Chondrocyte (in vitro differentiated cells): ENCODE results near the gene GSS. TPM values are rescaled to one million over a fixed set of nuclear protein-coding genes. Genes with fewer than 3 reads are reported as not detected.

Experiments used
- DNase-seq: peaks from one replicate; pipeline ENCODE4 v3.0.0; 2021; ENCODE audit warnings: mixed read lengths, low spot score
- H3K27ac Mint-ChIP-seq: one replicate; pipeline ENCODE4 v1.8.0; 2021; ENCODE audit warnings: mild to moderate bottlenecking, moderate library complexity, mixed read lengths; ENCODE audit not compliant: unreplicated experiment
- H3K27me3 Mint-ChIP-seq: 2 replicates; pipeline ENCODE4 v1.8.0; 2021; ENCODE audit warnings: low read depth, mixed read lengths
- H3K36me3 Mint-ChIP-seq: 2 replicates; pipeline ENCODE4 v1.8.0; 2021; ENCODE audit warnings: low read depth, mixed read lengths
- H3K4me1 Mint-ChIP-seq: 2 replicates; pipeline ENCODE4 v1.8.0; 2021; ENCODE audit warnings: low read depth, mild to moderate bottlenecking, mixed read lengths
- H3K4me3 Mint-ChIP-seq: one replicate; pipeline ENCODE4 v1.8.0; 2021; ENCODE audit warnings: mild to moderate bottlenecking, moderate library complexity, mixed read lengths; ENCODE audit not compliant: unreplicated experiment
- H3K9me3 Mint-ChIP-seq: 2 replicates; pipeline ENCODE4 v1.8.0; 2021; ENCODE audit warnings: low read depth, mixed read lengths
- CTCF ChIP-seq: fragments of 200-600 bp; sonication (generic); IDR thresholded peaks from 2 replicates; pipeline ENCODE4 v1.5.0; 2021; ENCODE audit warnings: antibody characterized with exemption, mild to moderate bottlenecking, moderate library complexity
- total RNA-seq: library from RNA; stranded (reverse); gene quantifications from 3 replicates; pipeline ENCODE4 v1.2.1, GENCODE V29; 2021

GSS gene
- total RNA-seq, 1 donor from 2014 or later: 57.3 TPM

GRCh38 chr20:34928411-34928810 is 27.2 kb downstream of the GSS start:
- peaks cover 48% of the 10 kb centered on the region for H3K36me3 Mint-ChIP-seq
- H3K27ac Mint-ChIP-seq: no peak overlapping the region
- H3K4me3 Mint-ChIP-seq: no peak overlapping the region
- no peaks in the 10 kb centered on the region for H3K27me3 Mint-ChIP-seq
- H3K4me1 Mint-ChIP-seq: peaks cover 4% of the 10 kb centered on the region
- H3K9me3 Mint-ChIP-seq: no peaks in the 10 kb centered on the region
- TF ChIP-seq CTCF: no peak
- no peak for DNase-seq

GRCh38 chr20:34927736-34928135 is 27.9 kb downstream of the GSS start:
- Mint-ChIP-seq H3K27ac (no peak overlapping the region), H3K27me3 (no peaks in the 10 kb centered on the region)

GRCh38 chr20:34926581-34926980 is 29.0 kb downstream of the GSS start:
- peaks cover 4% of the 10 kb centered on the region for H3K4me1 Mint-ChIP-seq
- no peak for DNase-seq
- peaks cover 38% of the 10 kb centered on the region for H3K36me3 Mint-ChIP-seq
- H3K27me3 Mint-ChIP-seq: no peaks in the 10 kb centered on the region
- H3K9me3 Mint-ChIP-seq: no peaks in the 10 kb centered on the region
- no peak for TF ChIP-seq CTCF
- peak overlapping the region; percentile 3 for H3K27ac Mint-ChIP-seq
- H3K4me3 Mint-ChIP-seq: no peak overlapping the region

More at GRCh38 chr20:34927736-34928135, 27.9 kb downstream of the GSS start:
- H3K4me1 Mint-ChIP-seq: peaks cover 4% of the 10 kb centered on the region
- H3K36me3 Mint-ChIP-seq: peaks cover 45% of the 10 kb centered on the region
- no peak for DNase-seq
- no peak overlapping the region for H3K4me3 Mint-ChIP-seq
- no peak for TF ChIP-seq CTCF
- H3K9me3 Mint-ChIP-seq: no peaks in the 10 kb centered on the region

- peaks cover 4% of the 10 kb centered on the region for H3K4me1 Mint-ChIP-seq
Measured at GRCh38 chr20:34925981-34926380, 29.6 kb downstream of the GSS start.

GRCh38 chr20:34925341-34925740 is 30.3 kb downstream of the GSS start:
- peaks cover 4% of the 10 kb centered on the region for H3K4me1 Mint-ChIP-seq
- TF ChIP-seq CTCF: no peak
- H3K27ac Mint-ChIP-seq: no peak overlapping the region
- H3K36me3 Mint-ChIP-seq: peaks cover 36% of the 10 kb centered on the region
- H3K9me3 Mint-ChIP-seq: no peaks in the 10 kb centered on the region
- H3K4me3 Mint-ChIP-seq: no peak overlapping the region
- DNase-seq: no peak
- no peaks in the 10 kb centered on the region for H3K27me3 Mint-ChIP-seq

More at GRCh38 chr20:34925981-34926380, 29.6 kb downstream of the GSS start:
- H3K36me3 Mint-ChIP-seq: peaks cover 39% of the 10 kb centered on the region
- no peak for TF ChIP-seq CTCF
- no peak overlapping the region for H3K4me3 Mint-ChIP-seq
- H3K9me3 Mint-ChIP-seq: no peaks in the 10 kb centered on the region
- no peaks in the 10 kb centered on the region for H3K27me3 Mint-ChIP-seq
- no peak for DNase-seq
- H3K27ac Mint-ChIP-seq: no peak overlapping the region
